Effector memory CD8-positive, alpha-beta T cell (primary cell): Measurements from ENCODE around the gene VPS33A.

Experiments used
- ATAC-seq: fragments of 150-1000 bp; cut with Tn5 transposase; replicated peaks from 2 replicates; pipeline ENCODE4 v1.10.0; 2021; ENCODE audit warnings: mild to moderate bottlenecking, moderate library complexity
- DNase-seq, 3 experiments: peaks; one replicate each; pipeline ENCODE4 v3.0.0; 2021
- H3K27ac Mint-ChIP-seq, 2 donors: one replicate each; pipeline ENCODE4 v1.8.0; 2022; ENCODE audit warnings: mild to moderate bottlenecking in 2 of 2, mixed read lengths in 2 of 2, moderate library complexity in 2 of 2
- H3K27me3 Mint-ChIP-seq, 2 donors: one replicate each; pipeline ENCODE4 v1.8.0; 2022; ENCODE audit warnings: mixed read lengths in 2 of 2
- H3K36me3 Mint-ChIP-seq: one replicate; pipeline ENCODE4 v1.8.0; 2022; ENCODE audit warnings: mild to moderate bottlenecking, moderate library complexity, mixed read lengths; ENCODE audit not compliant: insufficient read depth
- H3K4me1 Mint-ChIP-seq, 2 donors: one replicate each; pipeline ENCODE4 v1.8.0; 2022; ENCODE audit warnings: low read depth in 2 of 2, mixed read lengths in 2 of 2
- H3K4me3 Mint-ChIP-seq, 2 donors: one replicate each; pipeline ENCODE4 v1.8.0; 2022; ENCODE audit warnings: mild to moderate bottlenecking in 2 of 2, mixed read lengths in 2 of 2, moderate library complexity in 2 of 2
- H3K9me3 Mint-ChIP-seq, 2 donors: one replicate each; pipeline ENCODE4 v1.8.0; 2022; ENCODE audit warnings: mixed read lengths in 2 of 2

The VPS33A gene

DNA sequence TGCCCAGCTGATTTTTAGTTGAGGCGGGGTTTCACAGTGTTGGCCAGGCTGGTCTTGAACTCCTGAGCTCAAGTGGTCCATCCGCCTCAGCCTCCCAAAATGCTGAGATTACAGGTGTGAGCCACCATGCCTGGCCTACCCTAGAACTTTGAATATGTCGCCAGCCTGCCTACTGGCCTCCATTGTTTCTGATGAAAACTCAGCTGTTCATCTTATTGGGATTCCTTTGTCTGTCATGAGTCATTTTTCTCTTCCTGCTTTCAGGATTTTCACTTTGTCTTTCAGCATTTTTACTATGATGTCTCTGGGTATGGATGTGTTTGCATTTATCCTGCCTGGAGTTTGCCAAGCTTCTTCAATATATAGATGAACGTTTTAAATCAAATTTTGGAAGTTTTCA, 70.9 kb downstream of the VPS33A start:
- Mint-ChIP-seq H3K27me3 (peaks cover 7 to 38% of the 10 kb centered on the region in 2 donors), H3K4me3 (no peak overlapping the region), H3K36me3 (no peaks in the 10 kb centered on the region), H3K27ac (no peak overlapping the region), H3K4me1 (peaks cover 6% of the 10 kb centered on the region in 2 donors), H3K9me3 (no peaks in the 10 kb centered on the region)
- ATAC-seq: no peak
- DNase-seq: no peak

GRCh38 chr12:122194804-122195203, 71.5 kb downstream of the VPS33A start:
- Mint-ChIP-seq H3K27me3 (peaks cover under 1 to 32% of the 10 kb centered on the region in 2 donors), H3K4me3 (no peak overlapping the region), H3K36me3 (no peaks in the 10 kb centered on the region), H3K4me1 (peaks cover 6 to 11% of the 10 kb centered on the region in 2 donors), H3K9me3 (no peaks in the 10 kb centered on the region), H3K27ac (no peak overlapping the region)
- no peak for ATAC-seq
- DNase-seq: no peak

- H3K4me3 Mint-ChIP-seq: no peak overlapping the region
- H3K36me3 Mint-ChIP-seq: no peaks in the 10 kb centered on the region
- peaks cover 5 to 8% of the 10 kb centered on the region in 2 donors for H3K4me1 Mint-ChIP-seq
- H3K9me3 Mint-ChIP-seq: no peaks in the 10 kb centered on the region
- DNase-seq (no peak), ATAC-seq (no peak)
- peak overlapping the region in 1 of 2 donors; percentile 9 for H3K27ac Mint-ChIP-seq
- peaks cover 0 to 15% of the 10 kb centered on the region in 2 donors for H3K27me3 Mint-ChIP-seq
These were observed 73.9 kb downstream of the VPS33A start for GRCh38 chr12:122192441-122192840.

GRCh38 chr12:122190842-122191668, 75.2 kb downstream of the VPS33A start:
- no peak overlapping the region for H3K27ac Mint-ChIP-seq
- H3K27me3 Mint-ChIP-seq: peaks cover 0 to 10% of the 10 kb centered on the region in 2 donors
- H3K36me3 Mint-ChIP-seq: no peaks in the 10 kb centered on the region
- peaks cover 4 to 5% of the 10 kb centered on the region in 2 donors for H3K4me1 Mint-ChIP-seq
- DNase-seq (peak; percentile 69 to 82 (median 70)), ATAC-seq (peak; percentile 88)
- H3K9me3 Mint-ChIP-seq: no peaks in the 10 kb centered on the region
- no peak overlapping the region for H3K4me3 Mint-ChIP-seq

DNA sequence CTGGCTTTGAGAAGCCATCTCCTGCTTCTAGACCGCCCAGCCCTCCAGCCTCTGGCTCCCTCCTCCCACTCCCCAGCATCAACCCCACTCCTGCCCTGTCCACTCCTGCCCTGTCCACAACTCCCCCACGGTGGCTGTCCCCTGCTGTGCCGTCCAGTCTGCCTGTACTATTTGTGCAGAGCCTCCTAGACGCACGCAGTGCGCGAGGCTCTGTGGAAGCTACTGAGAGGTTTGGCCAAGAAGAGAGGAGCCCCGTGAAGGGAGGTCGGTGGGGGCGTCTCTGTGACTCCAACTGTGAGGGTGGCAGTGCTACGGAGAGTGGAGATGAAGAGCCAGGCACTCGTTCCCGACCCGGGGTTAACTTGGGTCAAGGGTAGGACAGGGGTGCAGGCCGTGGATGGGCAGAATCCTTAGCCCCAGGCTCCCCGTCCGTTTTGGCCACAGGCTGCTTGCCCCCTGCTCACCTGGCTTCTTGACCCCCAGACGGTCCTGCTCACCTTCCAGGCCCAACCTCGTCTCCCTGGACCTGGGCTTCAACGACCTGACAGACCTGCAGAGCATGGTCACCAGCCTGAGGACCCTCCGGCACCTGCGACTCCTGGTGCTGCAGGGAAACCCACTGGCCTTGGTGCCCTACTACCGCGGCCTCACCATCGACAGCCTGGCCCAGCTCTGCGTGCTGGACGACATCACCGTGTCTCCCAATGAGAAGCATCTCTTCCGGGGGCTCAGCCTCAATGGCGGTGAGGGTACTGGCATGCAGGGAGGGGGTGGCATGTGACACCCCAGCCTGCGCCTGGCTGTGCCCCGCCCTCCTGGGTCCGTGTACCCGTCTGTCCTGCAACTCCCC, 76.4 kb downstream of the VPS33A start:
- DNase-seq (no peak), ATAC-seq (no peak)
- peaks cover 5 to 7% of the 10 kb centered on the region in 2 donors for H3K4me1 Mint-ChIP-seq
- H3K27me3 Mint-ChIP-seq: peaks cover 0 to 11% of the 10 kb centered on the region in 2 donors
- H3K27ac Mint-ChIP-seq: no peak overlapping the region
- H3K36me3 Mint-ChIP-seq: no peaks in the 10 kb centered on the region
- H3K4me3 Mint-ChIP-seq: no peak overlapping the region
- no peaks in the 10 kb centered on the region for H3K9me3 Mint-ChIP-seq

- H3K27ac Mint-ChIP-seq: no peak overlapping the region
- peaks cover 5 to 10% of the 10 kb centered on the region in 2 donors for H3K4me1 Mint-ChIP-seq
- no peaks in the 10 kb centered on the region for H3K9me3 Mint-ChIP-seq
These were observed 78.8 kb downstream of the VPS33A start for GRCh38 chr12:122187466-122187865.

DNA sequence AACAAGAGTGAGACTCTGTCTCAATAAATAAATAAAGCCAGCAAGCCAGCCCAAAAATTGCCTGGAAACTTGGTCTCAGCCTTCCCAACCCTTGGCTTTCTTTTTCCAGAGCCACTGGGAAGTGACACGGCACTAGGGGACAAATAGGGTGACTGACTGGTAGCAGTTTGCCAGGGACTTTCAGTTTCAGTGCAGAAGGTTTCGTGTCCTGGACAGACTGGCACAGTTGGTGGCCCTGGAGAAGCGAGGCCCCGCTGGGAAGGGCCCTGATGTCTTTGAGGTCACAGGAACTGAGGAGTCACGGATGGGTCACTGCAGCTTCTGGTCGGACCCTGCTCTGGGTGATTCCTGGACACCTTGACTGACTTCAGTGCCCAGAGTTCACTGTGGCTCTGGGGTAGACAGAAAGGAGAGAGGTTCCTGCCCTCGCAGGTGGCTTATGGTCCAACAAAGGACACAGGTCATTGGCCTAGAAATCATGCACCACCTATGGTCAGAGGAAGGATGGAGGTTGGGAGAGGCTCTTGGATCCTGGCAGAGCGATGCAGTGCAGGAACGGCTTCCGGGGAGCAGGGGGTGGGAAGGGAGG, 80.7 kb downstream of the VPS33A start:
- no peak overlapping the region for H3K4me3 Mint-ChIP-seq
- no peak for DNase-seq

More at GRCh38 chr12:122187466-122187865, 78.8 kb downstream of the VPS33A start:
- Mint-ChIP-seq H3K4me3 (no peak overlapping the region), H3K36me3 (no peaks in the 10 kb centered on the region), H3K27me3 (peaks cover 0 to 22% of the 10 kb centered on the region in 2 donors)
- DNase-seq (no peak), ATAC-seq (no peak)

DNA sequence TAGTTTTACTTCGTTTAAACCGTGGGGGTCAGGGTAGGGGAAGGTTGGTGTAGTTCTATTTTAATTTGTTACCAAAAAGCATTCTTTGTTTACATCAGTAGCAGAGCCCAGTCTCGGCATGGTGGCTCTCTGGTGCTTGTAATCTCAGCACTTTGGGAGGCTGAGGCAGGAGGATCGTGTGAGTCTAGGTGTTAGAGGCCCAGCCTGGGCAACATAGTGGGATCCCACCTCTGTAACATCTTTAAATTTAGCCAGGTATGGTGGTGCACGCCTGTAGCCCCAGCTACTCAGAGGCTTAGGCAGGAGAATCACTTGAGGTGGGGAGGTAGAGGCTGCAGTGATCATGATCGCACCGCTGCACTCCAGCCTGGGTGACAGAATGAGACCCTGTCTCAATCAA, 81.2 kb downstream of the VPS33A start:
- H3K27ac Mint-ChIP-seq: peak overlapping the region in 1 of 2 donors; percentile 15
- H3K4me3 Mint-ChIP-seq: peak overlapping the region; percentile 75 to 87
- no peaks in the 10 kb centered on the region for H3K36me3 Mint-ChIP-seq
- H3K27me3 Mint-ChIP-seq: peaks cover 0 to 24% of the 10 kb centered on the region in 2 donors
- no peaks in the 10 kb centered on the region for H3K9me3 Mint-ChIP-seq
- DNase-seq (no peak), ATAC-seq (no peak)
- peaks cover 2 to 9% of the 10 kb centered on the region in 2 donors for H3K4me1 Mint-ChIP-seq

More for the DNA sequence above, 80.7 kb downstream of the VPS33A start:
- peaks cover 0 to 24% of the 10 kb centered on the region in 2 donors for H3K27me3 Mint-ChIP-seq
- H3K36me3 Mint-ChIP-seq: no peaks in the 10 kb centered on the region
- peak overlapping the region in 1 of 2 donors; percentile 15 for H3K27ac Mint-ChIP-seq
- no peak for ATAC-seq
- no peaks in the 10 kb centered on the region for H3K9me3 Mint-ChIP-seq
- peaks cover 5 to 9% of the 10 kb centered on the region in 2 donors for H3K4me1 Mint-ChIP-seq

DNA sequence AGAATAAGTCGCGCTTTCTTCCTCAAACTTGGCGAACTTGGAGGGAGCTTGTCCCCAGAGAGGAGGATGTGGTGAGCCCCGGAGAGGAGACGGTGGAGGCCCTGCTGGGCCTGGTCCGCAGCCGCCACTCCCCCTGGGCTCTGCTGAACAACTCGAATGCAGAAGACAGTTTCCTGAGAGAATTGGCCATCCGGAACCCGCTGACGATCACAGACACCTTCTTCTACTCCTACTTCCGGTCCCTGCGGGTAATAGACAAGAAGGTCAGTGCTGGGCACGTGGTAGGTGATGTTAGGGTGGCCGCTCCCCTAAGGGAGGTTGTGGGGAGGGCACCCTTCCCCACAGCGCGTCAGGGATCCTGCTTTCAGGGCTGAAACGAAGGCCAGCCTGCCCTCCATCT, 81.8 kb downstream of the VPS33A start:
- Mint-ChIP-seq H3K4me3 (peak overlapping the region; percentile 75 to 87), H3K36me3 (no peaks in the 10 kb centered on the region), H3K9me3 (no peaks in the 10 kb centered on the region), H3K27me3 (peaks cover 0 to 24% of the 10 kb centered on the region in 2 donors), H3K4me1 (peaks cover 0 to 9% of the 10 kb centered on the region in 2 donors), H3K27ac (peak overlapping the region in 1 of 2 donors; percentile 15)
- no peak for ATAC-seq
- no peak for DNase-seq

DNA sequence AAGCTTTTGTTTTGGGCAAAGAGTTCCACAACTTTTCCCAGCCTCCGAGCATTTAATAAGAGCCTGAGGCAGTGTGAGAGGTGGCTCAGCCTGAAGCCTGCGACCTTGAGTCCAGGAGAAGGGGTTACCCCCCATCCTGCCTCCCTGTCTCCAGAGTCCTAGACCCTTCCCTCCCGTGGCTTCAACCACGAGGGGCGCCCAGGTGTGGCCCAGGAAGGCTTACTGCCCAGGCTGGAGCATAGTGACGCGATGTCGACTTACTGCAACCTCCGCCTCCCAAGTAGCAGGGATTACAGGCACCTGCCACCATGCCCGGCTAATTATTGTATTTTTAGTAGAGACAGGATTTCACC, 82.7 kb downstream of the VPS33A start:
- H3K4me1 Mint-ChIP-seq: peaks cover 0 to 9% of the 10 kb centered on the region in 2 donors
- H3K27me3 Mint-ChIP-seq: peaks cover 0 to 24% of the 10 kb centered on the region in 2 donors
- no peaks in the 10 kb centered on the region for H3K36me3 Mint-ChIP-seq
- ATAC-seq (no peak), DNase-seq (no peak)
- H3K9me3 Mint-ChIP-seq: no peaks in the 10 kb centered on the region
- peak overlapping the region; percentile 75 to 87 for H3K4me3 Mint-ChIP-seq
- H3K27ac Mint-ChIP-seq: no peak overlapping the region

DNA sequence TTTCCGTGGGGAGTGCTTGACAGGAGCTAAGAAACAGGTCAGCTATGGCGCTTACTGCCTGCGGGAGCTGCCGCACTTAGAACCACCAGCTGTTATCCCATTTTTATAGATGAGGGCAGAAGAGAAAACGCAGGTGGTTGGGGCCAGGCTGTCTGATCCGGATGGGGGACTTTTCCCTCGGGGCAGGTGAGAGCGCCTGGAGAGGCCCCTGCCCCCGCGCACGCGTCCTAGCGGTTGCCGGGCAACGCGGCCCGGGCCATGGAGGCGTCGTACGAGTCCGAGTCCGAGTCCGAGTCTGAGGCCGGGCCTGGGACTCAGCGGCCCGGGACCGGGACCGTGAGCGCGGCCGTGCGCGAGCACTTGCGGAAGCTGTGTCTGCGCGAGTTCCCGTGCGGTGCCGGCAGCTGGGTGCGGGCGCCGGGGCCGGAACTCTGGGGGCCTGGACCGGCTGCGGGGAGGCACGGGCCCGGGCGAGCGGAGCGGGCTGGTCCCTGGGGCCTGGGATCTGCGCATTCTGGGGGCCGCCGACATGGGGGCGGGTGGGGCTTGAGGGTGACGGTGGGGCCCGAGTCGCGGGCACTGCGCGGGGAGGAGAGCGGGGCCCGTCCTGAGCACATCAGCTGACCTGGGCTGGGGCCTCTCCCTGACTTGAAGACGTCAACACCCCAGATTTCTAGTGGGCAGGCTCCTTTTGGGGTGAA, 83.3 kb downstream of the VPS33A start, which contains the start of gene LRRC43:
Gene LRRC43, plus strand, starts transcription at position 237 of the 701 bp plus-strand sequence. Its CDS starts 22 bp downstream, at position 259.
- Mint-ChIP-seq H3K36me3 (no peaks in the 10 kb centered on the region), H3K27me3 (peaks cover 0 to 24% of the 10 kb centered on the region in 2 donors), H3K4me1 (peaks cover 0 to 9% of the 10 kb centered on the region in 2 donors), H3K9me3 (no peaks in the 10 kb centered on the region), H3K27ac (peak within 1 kb of the TSS; percentile 28 to 67), H3K4me3 (peak within 1 kb of the TSS; percentile 75 to 87)
- ATAC-seq (peak; percentile 90), DNase-seq (peak in 2 of 3 experiments; percentile 26 to 33)
